ENCODE measurements around the gene KCNIP1. TPM values are rescaled to one million over a fixed set of nuclear protein-coding genes. Genes with fewer than 3 reads are reported as not detected.

Gene KCNIP1
- total and polyA plus RNA-seq, 10 of the 15 experiments (the other 5 are each of a cell fraction or from before 2014, with no cell fraction given) = not detected

GRCh38 chr5:170693701-170694100 is 189.9 kb downstream of the KCNIP1 start:
- ATAC-seq (no peak), FAIRE-seq (no peak), DNase-seq (ENCODE audit: low read depth, low spot score) (no peak)
- Histone ChIP-seq H3K4me3 (no peak overlapping the region), H4K20me1 (ENCODE audit: control insufficient read depth, insufficient read depth) (no peaks in the 10 kb centered on the region), H3K27ac (ENCODE audit: control insufficient read depth, insufficient read depth) (no peak overlapping the region), H3K9me3 (replicated peaks; ENCODE audit: control insufficient read depth, insufficient read depth, low read length) (no peaks in the 10 kb centered on the region), H3K36me3 (ENCODE audit: control insufficient read depth in 2 of 2, insufficient read depth in 2 of 2, low read length in 1 of 2) (no peaks in the 10 kb centered on the region), H3K27me3 (replicated peaks in 1 of 2; ENCODE audit: control insufficient read depth in 2 of 2, insufficient read depth in 2 of 2, low read length in 1 of 2) (peaks cover 2 to 3% of the 10 kb centered on the region in 2 experiments; a peak in 2 of 4 replicates), H3K9ac (ENCODE audit: control insufficient read depth, insufficient read depth, low read length) (no peak overlapping the region), H3K4me1 (ENCODE audit: control insufficient read depth, insufficient read depth, low read length) (no peaks in the 10 kb centered on the region), H3K79me2 (ENCODE audit: control insufficient read depth, insufficient read depth, low read length) (no peaks in the 10 kb centered on the region), H2AFZ (ENCODE audit: control insufficient read depth, low read depth, low read length) (no peak overlapping the region), H3K4me2 (ENCODE audit: control insufficient read depth, insufficient read depth) (no peak overlapping the region)
- ChIA-PET POLR2A (no interaction called here), RAD21 (ENCODE audit: unreplicated experiment) (no interaction called here), CTCF (no interaction called here), SMC1A (ENCODE audit: uncharacterized antibody, unreplicated experiment) (no interaction called here)
- in situ Hi-C loops (cut with MboI) = no loop called here
- 16% methylated on average over 4 of the region's 4 CpGs for WGBS (ENCODE audit: insufficient coverage, insufficient replicate concordance, low lambda C conversion rate, missing lambda C conversion rate)
- no TSS peak for BruUV-seq (replicated peaks)
- intact Hi-C loops (cut with micrococcal nuclease; ENCODE audit: unreplicated experiment) = no loop called here
- TF ChIP-seq NFYA (IDR thresholded peaks at IDR 0.05; ENCODE audit: borderline replicate concordance, low read depth, low read length) = no peak
- no peak for TF ChIP-seq JUNB (IDR thresholded peaks at IDR 0.05)
- TF ChIP-seq STAT3 (IDR thresholded peaks at IDR 0.05; ENCODE audit: low read depth, low read length) = no peak
- no peak for TF ChIP-seq ZNF274 (IDR thresholded peaks at IDR 0.05; ENCODE audit: insufficient read depth, insufficient read length)
- no peak for TF ChIP-seq FOXK2 (IDR thresholded peaks at IDR 0.05)
- no peak for TF ChIP-seq BHLHE40 (IDR thresholded peaks at IDR 0.05; ENCODE audit: borderline replicate concordance in 1 of 2, low read depth in 2 of 2, low read length in 1 of 2)
- no peak for TF ChIP-seq NKRF (conservative IDR thresholded peaks at IDR 0.05)
- TF ChIP-seq NFXL1 (IDR thresholded peaks at IDR 0.05; ENCODE audit: borderline replicate concordance) = no peak
- TF ChIP-seq, protein P1, sequence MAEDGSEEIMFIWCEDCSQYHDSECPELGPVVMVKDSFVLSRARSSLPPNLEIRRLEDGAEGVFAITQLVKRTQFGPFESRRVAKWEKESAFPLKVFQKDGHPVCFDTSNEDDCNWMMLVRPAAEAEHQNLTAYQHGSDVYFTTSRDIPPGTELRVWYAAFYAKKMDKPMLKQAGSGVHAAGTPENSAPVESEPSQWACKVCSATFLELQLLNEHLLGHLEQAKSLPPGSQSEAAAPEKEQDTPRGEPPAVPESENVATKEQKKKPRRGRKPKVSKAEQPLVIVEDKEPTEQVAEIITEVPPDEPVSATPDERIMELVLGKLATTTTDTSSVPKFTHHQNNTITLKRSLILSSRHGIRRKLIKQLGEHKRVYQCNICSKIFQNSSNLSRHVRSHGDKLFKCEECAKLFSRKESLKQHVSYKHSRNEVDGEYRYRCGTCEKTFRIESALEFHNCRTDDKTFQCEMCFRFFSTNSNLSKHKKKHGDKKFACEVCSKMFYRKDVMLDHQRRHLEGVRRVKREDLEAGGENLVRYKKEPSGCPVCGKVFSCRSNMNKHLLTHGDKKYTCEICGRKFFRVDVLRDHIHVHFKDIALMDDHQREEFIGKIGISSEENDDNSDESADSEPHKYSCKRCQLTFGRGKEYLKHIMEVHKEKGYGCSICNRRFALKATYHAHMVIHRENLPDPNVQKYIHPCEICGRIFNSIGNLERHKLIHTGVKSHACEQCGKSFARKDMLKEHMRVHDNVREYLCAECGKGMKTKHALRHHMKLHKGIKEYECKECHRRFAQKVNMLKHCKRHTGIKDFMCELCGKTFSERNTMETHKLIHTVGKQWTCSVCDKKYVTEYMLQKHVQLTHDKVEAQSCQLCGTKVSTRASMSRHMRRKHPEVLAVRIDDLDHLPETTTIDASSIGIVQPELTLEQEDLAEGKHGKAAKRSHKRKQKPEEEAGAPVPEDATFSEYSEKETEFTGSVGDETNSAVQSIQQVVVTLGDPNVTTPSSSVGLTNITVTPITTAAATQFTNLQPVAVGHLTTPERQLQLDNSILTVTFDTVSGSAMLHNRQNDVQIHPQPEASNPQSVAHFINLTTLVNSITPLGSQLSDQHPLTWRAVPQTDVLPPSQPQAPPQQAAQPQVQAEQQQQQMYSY (CRISPR knock-in tag; IDR thresholded peaks at IDR 0.05) = no peak
- TF ChIP-seq NR2C1 (IDR thresholded peaks at IDR 0.05) = no peak
- TF ChIP-seq IKZF1 (conservative IDR thresholded peaks at IDR 0.05) = no peak
- no peak for TF ChIP-seq HSF1 (IDR thresholded peaks at IDR 0.05; ENCODE audit: low read depth, low read length)
- TF ChIP-seq NFYB (IDR thresholded peaks at IDR 0.05; ENCODE audit: insufficient read depth, low read depth, low read length) = no peak
- no peak for TF ChIP-seq TCF3 (IDR thresholded peaks at IDR 0.05; ENCODE audit: borderline replicate concordance, insufficient read depth, low read depth, low read length)
- TF ChIP-seq MYB (IDR thresholded peaks at IDR 0.05; ENCODE audit: borderline replicate concordance, low read depth, low read length) = no peak
- no peak for TF ChIP-seq IRF3 (IDR thresholded peaks at IDR 0.05)
- TF ChIP-seq ATF7 (IDR thresholded peaks at IDR 0.05; ENCODE audit: low read depth) = no peak

Data from GM12878 (cell line).